Esophagus mucosa (tissue), 1 donor: ENCODE results near the gene LRRTM2. TPM values are rescaled to one million over a fixed set of nuclear protein-coding genes. Genes with fewer than 3 reads are reported as not detected.
"Not testable (repeated sequence)": the region's sequence is repeated elsewhere in the genome, so short reads cannot be mapped to it uniquely, and the experiment has no call there.

Experiments used
- ATAC-seq: fragments of 200-7000 bp; cut with Tn5 transposase; one replicate; pipeline ENCODE4 v1.9.1; 2020
- total RNA-seq: library from RNA; stranded (reverse); gene quantifications from one replicate; pipeline ENCODE4 v1.2.4, GENCODE V29; 2023
- donor health status: DM: yes; HTN: yes; CAD: no.

Gene LRRTM2
- total RNA-seq, 1 donor from 2014 or later, result 0.20 TPM

GRCh38 chr5:138834853-138835252 is 40.3 kb downstream of the LRRTM2 start:
- ATAC-seq, result not testable (repeated sequence)

GRCh38 chr5:138833726-138834480 is 41.2 kb downstream of the LRRTM2 start:
- ATAC-seq, result no peak

- ATAC-seq, result no peak
Observed at GRCh38 chr5:138833080-138833479, 42.1 kb downstream of the LRRTM2 start.

DNA sequence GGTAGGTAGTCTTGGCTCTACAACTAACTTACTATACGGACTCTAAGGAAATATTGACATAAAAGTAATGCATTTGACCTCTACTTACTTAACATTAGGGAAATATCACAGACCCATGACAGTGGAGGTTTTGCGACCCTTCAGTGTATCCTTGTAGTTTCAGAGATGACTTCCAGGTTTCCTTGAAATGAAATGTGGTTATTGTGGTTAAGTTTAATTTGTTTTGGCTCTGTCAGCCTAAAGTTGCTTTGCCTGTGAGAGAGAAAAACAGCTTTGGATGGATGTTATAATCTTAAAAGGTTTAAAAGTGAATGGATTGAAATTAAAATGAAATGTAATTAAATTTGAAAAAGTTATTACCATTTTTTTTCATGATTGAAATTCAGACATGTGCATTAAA is 42.9 kb downstream of the LRRTM2 start:
- no peak for ATAC-seq

GRCh38 chr5:138831703-138832102 is 43.4 kb downstream of the LRRTM2 start:
- ATAC-seq, result no peak

DNA sequence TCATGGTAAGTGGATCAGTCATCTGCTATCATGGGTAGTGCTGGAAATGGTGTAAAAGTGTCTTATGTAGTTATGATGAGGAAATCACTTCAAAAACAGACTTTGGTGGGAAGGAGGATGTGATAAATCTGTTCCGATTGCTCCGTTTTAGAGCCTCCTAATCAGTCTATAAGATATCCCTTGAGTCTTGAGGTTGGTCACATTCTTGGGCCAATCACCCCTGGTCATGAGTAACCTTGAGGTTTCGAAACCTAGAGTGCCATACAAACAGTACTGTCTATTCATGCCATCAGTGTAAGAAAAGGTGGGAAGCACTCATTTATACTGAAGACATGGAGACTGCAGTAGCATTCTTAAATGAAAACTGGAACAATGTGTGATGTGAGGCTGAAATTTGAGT is 45.8 kb downstream of the LRRTM2 start:
- ATAC-seq, result no peak

- no peak for ATAC-seq
Observed at GRCh38 chr5:138828556-138828955, 46.6 kb downstream of the LRRTM2 start.

DNA sequence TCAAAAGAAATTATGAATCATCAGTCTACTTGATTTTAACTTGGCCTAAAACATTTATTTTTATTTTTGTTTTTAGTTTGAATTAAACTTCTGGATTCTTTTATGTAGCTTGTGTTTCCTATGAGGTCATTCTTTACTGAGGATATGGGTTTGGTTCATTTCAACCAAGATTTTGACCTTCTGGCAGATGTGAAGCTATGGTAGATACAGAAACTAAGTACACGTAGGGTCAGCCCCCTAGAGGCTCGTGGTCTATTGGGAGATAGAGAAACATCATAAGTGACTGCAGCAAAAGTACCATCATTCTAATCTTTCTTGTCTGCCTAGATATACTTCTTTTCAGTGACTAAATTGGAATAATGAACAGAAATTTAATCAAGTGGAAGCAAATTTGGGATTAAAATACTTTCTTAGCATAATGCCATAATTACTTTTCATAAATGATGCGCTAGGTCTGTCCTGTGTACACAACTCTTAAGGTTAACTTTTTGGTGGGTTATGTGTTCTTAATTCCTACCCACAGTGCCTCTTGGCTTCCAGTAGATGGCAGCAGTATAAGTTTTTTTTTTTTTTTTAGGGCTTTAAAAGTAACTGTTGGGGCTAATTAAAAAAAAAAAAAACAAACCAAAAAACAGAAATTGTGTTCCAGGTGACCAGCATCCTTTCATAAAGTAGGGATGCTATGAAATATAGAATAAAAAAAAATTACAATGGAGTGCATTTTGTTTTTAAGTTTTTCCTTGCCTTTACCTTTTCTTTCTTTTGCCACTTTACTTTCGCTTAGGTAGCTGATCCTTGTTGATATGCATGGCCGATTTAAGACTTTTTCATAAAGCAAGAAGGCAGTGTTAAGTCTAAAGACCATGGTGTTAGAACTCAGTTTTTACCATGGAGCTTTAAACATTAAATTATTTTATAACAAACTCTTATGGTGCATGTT is 49.9 kb downstream of the LRRTM2 start:
- no peak for ATAC-seq

- no peak for ATAC-seq
Observed at GRCh38 chr5:138824516-138824915, 50.6 kb downstream of the LRRTM2 start.

GRCh38 chr5:138820695-138821094 is 54.4 kb downstream of the LRRTM2 start:
- no peak for ATAC-seq

DNA sequence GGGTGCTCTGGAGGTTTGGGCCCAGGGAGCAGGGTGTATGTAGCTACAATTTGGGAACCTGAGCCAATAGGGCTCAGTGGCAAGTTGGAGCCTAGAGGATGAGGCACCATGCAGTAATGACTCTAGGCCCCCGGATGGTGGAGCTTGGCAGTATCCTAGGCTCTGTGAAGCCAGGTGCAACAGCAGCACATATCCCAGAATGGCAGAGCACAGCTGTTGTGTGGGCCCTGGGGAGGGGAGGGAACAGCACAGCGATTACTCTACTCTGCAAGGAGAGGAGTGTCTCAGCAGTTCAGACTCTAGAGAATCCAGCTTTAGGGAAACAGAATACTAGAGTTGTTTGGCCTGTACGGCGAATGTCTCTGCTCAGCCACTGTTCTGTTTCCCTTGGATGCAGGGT is 56.1 kb downstream of the LRRTM2 start:
- peak; percentile 8 for ATAC-seq

Other genes starting within 250 kb of the LRRTM2 start
- gene CTNNA1, start 121.9 kb downstream of the LRRTM2 start, total RNA-seq, result 332 TPM